Measurements from ENCODE around the gene NTRK3. TPM values are rescaled to one million over a fixed set of nuclear protein-coding genes. Genes with fewer than 3 reads are reported as not detected.
"Not testable (repeated sequence)": the region's sequence is repeated elsewhere in the genome, so short reads cannot be mapped to it uniquely, and the experiment has no call there.

The NTRK3 gene
- total RNA-seq, 4 donors from 2014 or later = 0.09 to 2.7 (median 0.62) TPM

- intact Hi-C loops (cut with DNase I) = no loop called here
- H3K9me3 ChIP-seq = no peaks in the 10 kb centered on the region
- TF ChIP-seq POLR2A (IDR thresholded peaks at IDR 0.05) (no peak), CTCF (IDR thresholded peaks at IDR 0.05) (no peak)
- no peaks in the 10 kb centered on the region for H3K4me1 ChIP-seq
- H3K36me3 ChIP-seq = no peaks in the 10 kb centered on the region
- H3K27ac ChIP-seq = no peak overlapping the region
- DNase-seq = no peak
- no peaks in the 10 kb centered on the region for H3K27me3 ChIP-seq
- H3K4me3 ChIP-seq = no peak overlapping the region
- 58 to 80% methylated on average over 1 of the region's 1 CpG for WGBS, 2 donors
These were observed 180.2 kb downstream of the NTRK3 start for GRCh38 chr15:88076328-88076727.

- no peak for TF ChIP-seq POLR2A (IDR thresholded peaks at IDR 0.05)
- no peak for TF ChIP-seq CTCF (IDR thresholded peaks at IDR 0.05)
- Histone ChIP-seq H3K27me3 (no peaks in the 10 kb centered on the region), H3K27ac (no peak overlapping the region), H3K9me3 (no peaks in the 10 kb centered on the region), H3K4me1 (no peaks in the 10 kb centered on the region), H3K4me3 (no peak overlapping the region), H3K36me3 (no peaks in the 10 kb centered on the region)
- WGBS, 2 donors = 69 to 77% methylated on average over 4 to 6 of the region's 6 CpGs
- DNase-seq = no peak
- intact Hi-C loops (cut with DNase I) = no loop called here
These were observed 181.4 kb downstream of the NTRK3 start for GRCh38 chr15:88075102-88075501.

GRCh38 chr15:88074386-88074785 is 182.2 kb downstream of the NTRK3 start:
- H3K27ac ChIP-seq = no peak overlapping the region
- no peak overlapping the region for H3K4me3 ChIP-seq
- 85 to 89% methylated on average over 5 of the region's 5 CpGs for WGBS, 2 donors
- H3K4me1 ChIP-seq = no peaks in the 10 kb centered on the region
- H3K27me3 ChIP-seq = no peaks in the 10 kb centered on the region
- DNase-seq = no peak
- intact Hi-C loops (cut with DNase I) = no loop called here
- no peaks in the 10 kb centered on the region for H3K9me3 ChIP-seq
- no peak for TF ChIP-seq POLR2A (IDR thresholded peaks at IDR 0.05)
- no peak for TF ChIP-seq CTCF (IDR thresholded peaks at IDR 0.05)
- no peaks in the 10 kb centered on the region for H3K36me3 ChIP-seq

GRCh38 chr15:88073391-88073691 is 183.2 kb downstream of the NTRK3 start:
- Histone ChIP-seq H3K36me3 (no peaks in the 10 kb centered on the region), H3K27me3 (no peaks in the 10 kb centered on the region), H3K9me3 (no peaks in the 10 kb centered on the region), H3K4me1 (no peaks in the 10 kb centered on the region), H3K4me3 (no peak overlapping the region), H3K27ac (no peak overlapping the region)
- DNase-seq = no peak
- intact Hi-C loops (cut with DNase I) = no loop called here
- 88% methylated on average over 1 of the region's 2 CpGs; no CpG with 5 or more reads in 1 of the 2 donors for WGBS, 2 donors
- TF ChIP-seq CTCF (IDR thresholded peaks at IDR 0.05) (no peak), POLR2A (IDR thresholded peaks at IDR 0.05) (no peak)

GRCh38 chr15:88072598-88073390 is 183.7 kb downstream of the NTRK3 start:
- Histone ChIP-seq H3K4me1 (no peaks in the 10 kb centered on the region), H3K27ac (no peak overlapping the region), H3K27me3 (no peaks in the 10 kb centered on the region), H3K4me3 (no peak overlapping the region), H3K36me3 (no peaks in the 10 kb centered on the region), H3K9me3 (no peaks in the 10 kb centered on the region)
- intact Hi-C loops (cut with DNase I) = no loop called here
- no peak for DNase-seq
- TF ChIP-seq POLR2A (IDR thresholded peaks at IDR 0.05) (no peak), CTCF (IDR thresholded peaks at IDR 0.05) (no peak)
- WGBS, 2 donors = 71 to 89% methylated on average over 5 to 6 of the region's 6 CpGs

GRCh38 chr15:88072133-88072532 is 184.4 kb downstream of the NTRK3 start:
- intact Hi-C loops (cut with DNase I); H3K4me3 ChIP-seq; DNase-seq; H3K27ac ChIP-seq; H3K36me3 ChIP-seq; H3K4me1 ChIP-seq; H3K27me3 ChIP-seq; H3K9me3 ChIP-seq: not testable (repeated sequence)
- WGBS, 2 donors = 70 to 80% methylated on average over 4 to 5 of the region's 9 CpGs
